Lung (tissue), 12 donors: ENCODE measurements around the gene TIAM2. TPM values are rescaled to one million over a fixed set of nuclear protein-coding genes. Genes with fewer than 3 reads are reported as not detected.

Source experiments
- ATAC-seq: fragments of 200-7000 bp; cut with Tn5 transposase; one replicate; pipeline ENCODE4 v1.9.1; 2020; ENCODE audit warnings: moderate number of reproducible peaks; ENCODE audit not compliant: insufficient read depth, low FRiP score
- DNase-seq, 3 donors: peaks; one replicate each; pipeline ENCODE4 v3.0.0-alpha.2; 2013 to 2017
- H3K27ac ChIP-seq, 2 donors: one replicate each; pipeline ENCODE4 v1.5.1; 2013; ENCODE audit warnings: mild to moderate bottlenecking in 2 of 2, moderate library complexity in 2 of 2, control low read depth in 1 of 2, inconsistent platforms in 1 of 2, low read depth in 1 of 2, low read length in 1 of 2
- H3K27me3 ChIP-seq, 3 donors: one replicate each; pipeline ENCODE4 v1.5.1; 2013; ENCODE audit warnings: low read length in 2 of 3; ENCODE audit not compliant: control insufficient read depth in 3 of 3, insufficient read depth in 3 of 3
- H3K36me3 ChIP-seq, 4 donors: one replicate each; pipeline ENCODE4 v1.5.1; 2013; ENCODE audit warnings: low read length in 4 of 4, mild to moderate bottlenecking in 1 of 4, moderate library complexity in 1 of 4; ENCODE audit not compliant: control insufficient read depth in 4 of 4, insufficient read depth in 4 of 4
- H3K4me1 ChIP-seq, 5 donors: one replicate each; pipeline ENCODE4 v1.5.1; 2013; ENCODE audit warnings: low read length in 5 of 5, mild to moderate bottlenecking in 2 of 5, moderate library complexity in 1 of 5; ENCODE audit not compliant: control insufficient read depth in 5 of 5, insufficient read depth in 5 of 5
- H3K4me3 ChIP-seq: one replicate; pipeline ENCODE4 v1.5.1; 2013; ENCODE audit warnings: mild to moderate bottlenecking, control low read depth, moderate library complexity
- H3K9ac ChIP-seq, 2 donors: one replicate each; pipeline ENCODE4 v1.5.1; 2013; ENCODE audit warnings: low read length in 2 of 2, control low read depth in 1 of 2; ENCODE audit not compliant: insufficient read depth in 1 of 2
- H3K9me3 ChIP-seq, 4 donors: one replicate each; pipeline ENCODE4 v1.5.1; 2013; ENCODE audit warnings: low read length in 3 of 4, mild to moderate bottlenecking in 1 of 4, moderate library complexity in 1 of 4; ENCODE audit not compliant: control insufficient read depth in 4 of 4, insufficient read depth in 3 of 4
- WGBS, 2 donors: extraction: QIAGEN DNeasy Blood & Tissue Kit; methylation state at CpG; one replicate each; pipeline ENCODE4 v1.1.7; 2013; 5-methylcytosine and 5-hydroxymethylcytosine counted together
- polyA plus RNA-seq, 2 donors: library from polyadenylated mRNA; stranded (reverse); fragments of 200-250 nt; gene quantifications; one replicate each; pipeline ENCODE4 v1.2.1, GENCODE V29; 2013
- total RNA-seq, 2 donors: library from RNA; depleted of rRNA in 1 of 2; stranded (reverse); fragments of >200 nt in 1 of 2; gene quantifications; one replicate each; pipeline ENCODE4 v1.2.1, GENCODE V29; 2014 to 2021
- TF ChIP-seq, protein P1 (sequence below): IDR thresholded peaks from 2 replicates; pipeline ENCODE4 v1.5.1; 2012; ENCODE audit warnings: mild to moderate bottlenecking; ENCODE audit errors: control extremely low read depth, extremely low read depth
- donor health status: control.
- donor health status: control.
- donor health status: Bipolar disorder and iron deficiency.
- donor health status: healthy.
- donor health status: DM: yes; HTN: yes; CAD: no.

Gene TIAM2
- total and polyA plus RNA-seq, 4 donors, result 1.8 to 17.5 (median 4.1) TPM

DNA sequence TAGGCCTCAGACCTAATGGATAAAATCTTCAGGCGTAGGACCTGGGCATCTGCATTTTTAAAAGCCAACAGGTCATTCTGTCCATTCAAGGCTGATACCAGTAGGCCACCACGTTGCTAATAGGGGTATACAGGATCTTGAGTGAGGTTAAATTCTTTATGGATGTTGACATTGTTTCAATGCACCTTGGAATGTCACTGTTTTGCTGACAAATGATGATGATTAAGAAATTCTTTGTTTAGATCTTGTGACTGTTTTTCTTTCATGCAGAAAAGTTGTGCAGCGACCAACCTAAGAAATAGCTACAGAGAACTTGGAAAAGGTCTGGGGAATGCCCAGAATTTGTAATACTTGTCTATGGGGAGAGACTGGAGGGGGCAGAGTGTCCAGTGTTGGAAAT, 167.6 kb downstream of the TIAM2 start:
- TF ChIP-seq, protein P1, sequence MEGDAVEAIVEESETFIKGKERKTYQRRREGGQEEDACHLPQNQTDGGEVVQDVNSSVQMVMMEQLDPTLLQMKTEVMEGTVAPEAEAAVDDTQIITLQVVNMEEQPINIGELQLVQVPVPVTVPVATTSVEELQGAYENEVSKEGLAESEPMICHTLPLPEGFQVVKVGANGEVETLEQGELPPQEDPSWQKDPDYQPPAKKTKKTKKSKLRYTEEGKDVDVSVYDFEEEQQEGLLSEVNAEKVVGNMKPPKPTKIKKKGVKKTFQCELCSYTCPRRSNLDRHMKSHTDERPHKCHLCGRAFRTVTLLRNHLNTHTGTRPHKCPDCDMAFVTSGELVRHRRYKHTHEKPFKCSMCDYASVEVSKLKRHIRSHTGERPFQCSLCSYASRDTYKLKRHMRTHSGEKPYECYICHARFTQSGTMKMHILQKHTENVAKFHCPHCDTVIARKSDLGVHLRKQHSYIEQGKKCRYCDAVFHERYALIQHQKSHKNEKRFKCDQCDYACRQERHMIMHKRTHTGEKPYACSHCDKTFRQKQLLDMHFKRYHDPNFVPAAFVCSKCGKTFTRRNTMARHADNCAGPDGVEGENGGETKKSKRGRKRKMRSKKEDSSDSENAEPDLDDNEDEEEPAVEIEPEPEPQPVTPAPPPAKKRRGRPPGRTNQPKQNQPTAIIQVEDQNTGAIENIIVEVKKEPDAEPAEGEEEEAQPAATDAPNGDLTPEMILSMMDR, result no peak
- no peaks in the 10 kb centered on the region for H3K36me3 ChIP-seq

DNA sequence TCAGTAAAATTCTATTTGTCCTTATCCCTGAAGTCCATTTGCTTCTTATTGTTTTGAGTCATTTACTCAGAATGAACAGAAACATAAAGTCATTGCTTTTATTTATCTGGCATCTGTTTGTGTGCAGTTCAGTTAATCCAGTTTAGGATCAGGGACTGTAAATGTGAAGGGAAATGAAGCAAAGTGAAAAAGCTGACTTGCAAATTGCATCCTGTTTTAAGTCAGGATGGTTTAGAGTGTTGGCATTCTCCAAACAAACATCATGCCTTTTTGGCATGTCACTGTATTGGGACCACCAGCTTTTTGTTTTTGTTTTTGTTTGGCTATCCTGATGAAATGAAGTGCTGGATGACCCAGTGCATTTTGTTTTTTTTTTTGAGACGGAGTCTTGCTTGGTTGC, 168.5 kb downstream of the TIAM2 start:
- 86 to 95% methylated on average over 1 of the region's 1 CpG for WGBS, 2 donors
- H3K4me1 ChIP-seq, result no peaks in the 10 kb centered on the region
- H3K27me3 ChIP-seq, result no peaks in the 10 kb centered on the region
- H3K4me3 ChIP-seq, result no peak overlapping the region
- H3K36me3 ChIP-seq, result no peaks in the 10 kb centered on the region
- no peak overlapping the region for H3K27ac ChIP-seq
- H3K9ac ChIP-seq, result no peak overlapping the region
- DNase-seq (no peak), ATAC-seq (no peak)
- H3K9me3 ChIP-seq, result no peaks in the 10 kb centered on the region
- TF ChIP-seq, protein P1, result no peak

More for the DNA sequence above, 167.6 kb downstream of the TIAM2 start:
- H3K4me3 ChIP-seq, result no peak overlapping the region
- DNase-seq (no peak), ATAC-seq (no peak)
- H3K9me3 ChIP-seq, result no peaks in the 10 kb centered on the region
- peaks cover 0 to 3% (median 0%) of the 10 kb centered on the region in 5 donors for H3K4me1 ChIP-seq
- H3K27ac ChIP-seq, result no peak overlapping the region
- WGBS, 2 donors, result 80 to 84% methylated on average over 3 of the region's 3 CpGs
- H3K27me3 ChIP-seq, result no peaks in the 10 kb centered on the region
- no peak overlapping the region for H3K9ac ChIP-seq

DNA sequence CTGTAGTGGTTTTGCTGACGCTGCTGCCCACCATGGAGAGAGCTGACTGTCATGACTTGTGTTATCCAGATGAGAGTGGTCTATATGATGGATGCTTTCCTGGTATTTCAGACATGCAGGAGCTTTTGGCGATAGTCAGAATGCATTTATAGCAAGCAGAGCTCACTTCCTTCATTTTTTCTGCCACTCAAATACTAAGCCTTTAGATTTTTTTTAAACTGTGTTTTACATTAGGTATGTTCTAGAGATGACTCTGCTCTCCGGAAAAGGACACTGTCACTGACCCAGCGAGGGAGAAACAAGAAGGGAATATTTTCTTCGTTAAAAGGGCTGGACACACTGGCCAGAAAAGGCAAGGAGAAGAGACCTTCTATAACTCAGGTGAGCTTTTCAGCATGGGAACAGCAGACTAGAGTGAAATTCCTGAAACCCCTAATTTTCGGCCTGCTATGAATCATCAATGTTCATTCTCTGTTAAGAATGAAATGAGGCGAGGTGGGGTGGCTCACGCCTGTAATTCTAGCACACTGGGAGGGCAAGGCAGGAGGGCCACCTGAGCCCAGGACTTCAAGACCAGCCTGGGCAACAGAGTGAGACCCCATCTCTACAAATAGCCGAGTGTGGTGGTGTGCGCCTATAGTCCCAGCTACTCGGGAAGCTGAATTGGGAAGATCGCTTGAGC, 170.1 kb downstream of the TIAM2 start:
- no peaks in the 10 kb centered on the region for H3K27me3 ChIP-seq
- DNase-seq (no peak), ATAC-seq (no peak)
- no peak overlapping the region for H3K27ac ChIP-seq
- no peaks in the 10 kb centered on the region for H3K4me1 ChIP-seq
- H3K9ac ChIP-seq, result no peak overlapping the region
- H3K4me3 ChIP-seq, result no peak overlapping the region
- TF ChIP-seq, protein P1, result no peak
- no peaks in the 10 kb centered on the region for H3K9me3 ChIP-seq
- no peaks in the 10 kb centered on the region for H3K36me3 ChIP-seq
- WGBS, 2 donors, result 84% methylated on average over 12 of the region's 12 CpGs

DNA sequence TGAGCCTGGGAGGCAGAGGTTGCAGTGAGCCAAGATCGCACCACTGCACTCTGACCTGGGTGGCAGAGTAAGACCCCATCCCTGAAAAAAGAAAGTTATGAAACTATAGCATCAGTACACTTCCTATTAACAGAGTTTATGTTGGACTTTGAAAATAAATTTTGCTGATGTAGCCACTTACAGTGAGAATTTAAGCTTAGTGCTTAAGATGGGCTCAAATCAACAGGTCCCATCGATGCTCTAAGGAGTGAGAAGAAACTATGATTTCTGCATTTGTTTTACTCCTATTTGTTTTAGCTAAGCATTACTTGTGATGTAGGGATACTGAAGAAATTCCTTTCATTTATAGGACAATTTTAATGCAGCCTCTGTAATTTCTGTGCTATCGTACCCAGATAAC, 175.4 kb downstream of the TIAM2 start:
- H3K9ac ChIP-seq, result no peak overlapping the region
- H3K27me3 ChIP-seq, result no peaks in the 10 kb centered on the region
- ATAC-seq (no peak), DNase-seq (no peak)
- H3K36me3 ChIP-seq, result no peaks in the 10 kb centered on the region
- H3K27ac ChIP-seq, result no peak overlapping the region
- TF ChIP-seq, protein P1, result no peak
- H3K4me3 ChIP-seq, result no peak overlapping the region
- WGBS, 2 donors, result 89 to 96% methylated on average over 3 of the region's 3 CpGs
- H3K4me1 ChIP-seq, result peaks cover 0 to 19% (median 0%) of the 10 kb centered on the region in 5 donors
- no peaks in the 10 kb centered on the region for H3K9me3 ChIP-seq
